Stomach (tissue), 4 donors: ENCODE results near the gene COL6A3.

Source experiments
- CTCF ChIP-seq, 7 experiments: fragments of 450-650 bp in 4 of 7; fragments of 200-600 bp in 3 of 7; sonication (generic) in 3 of 7; IDR thresholded peaks; one replicate each; pipeline ENCODE4 v1.5.1; 2016 to 2019; ENCODE audit warnings: antibody characterized with exemption in 7 of 7, control low read depth in 2 of 7, mild to moderate bottlenecking in 1 of 7
- EP300 ChIP-seq: sonication (generic); formaldehyde crosslinking; IDR thresholded peaks from one replicate; pipeline ENCODE4 v1.6.1; 2017; ENCODE audit warnings: antibody characterized with exemption
- POLR2A ChIP-seq, 4 donors: fragments of 450-650 bp; IDR thresholded peaks; one replicate each; pipeline ENCODE4 v1.6.1; 2016; ENCODE audit warnings: antibody characterized with exemption in 4 of 4, control low read depth in 2 of 4, mild to moderate bottlenecking in 1 of 4, moderate library complexity in 1 of 4
- POLR2AphosphoS5 ChIP-seq, 3 donors: sonication (generic); formaldehyde crosslinking; IDR thresholded peaks; one replicate each; pipeline ENCODE4 v1.6.1; 2016; ENCODE audit warnings: antibody characterized with exemption in 3 of 3

GRCh38 chr2:237411092-237411601, 2.8 kb downstream of the COL6A3 start:
- no peak for TF ChIP-seq POLR2A (IDR thresholded peaks at IDR 0.05)
- TF ChIP-seq CTCF (IDR thresholded peaks at IDR 0.05) = no peak
- no peak for TF ChIP-seq EP300
- no peak for TF ChIP-seq POLR2AphosphoS5 (IDR thresholded peaks at IDR 0.05)
